Measurements from ENCODE around the gene B3GNT2.

- TF ChIP-seq CTCF (conservative IDR thresholded peaks at IDR 0.05; ENCODE audit: low read length) (no peak), EZH2phosphoT487 (IDR thresholded peaks at IDR 0.05; ENCODE audit: borderline replicate concordance) (no peak)
Measured at GRCh38 chr2:62267696-62268095, 71.8 kb downstream of the B3GNT2 start.

Measured in Loucy (cell line).